ENCODE measurements around the gene CUL2.

DNA sequence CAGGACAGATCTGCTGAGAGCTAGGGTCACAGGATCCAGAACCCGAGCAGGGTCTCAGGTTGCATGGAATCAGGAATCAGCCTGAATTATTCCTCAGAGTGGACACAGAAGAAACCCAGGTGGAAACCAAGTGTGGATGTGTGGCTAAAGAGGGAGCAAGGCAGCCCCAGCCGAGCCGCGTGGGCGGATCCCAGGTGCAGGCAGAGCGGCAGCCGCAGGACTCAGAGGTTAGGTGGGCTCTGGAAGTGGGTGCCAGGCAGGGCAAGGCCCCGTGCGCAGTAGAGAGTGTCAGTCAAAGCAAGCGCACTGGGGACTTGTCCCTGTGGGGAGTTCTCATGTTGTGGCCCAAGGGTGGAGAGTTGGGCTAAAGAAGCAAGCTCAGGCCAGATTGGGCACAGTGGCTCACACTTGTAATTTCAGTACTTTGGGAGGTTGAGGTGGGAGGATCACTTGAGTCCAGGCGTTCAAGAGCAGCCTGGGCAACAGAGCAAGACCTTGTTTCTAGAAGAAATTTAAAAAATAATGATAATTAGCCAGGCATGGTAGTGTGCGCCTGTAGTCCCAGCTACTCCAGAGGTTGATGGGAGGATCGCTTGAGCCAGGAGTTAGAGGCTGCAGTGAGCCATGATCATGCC is 125.9 kb downstream of the CUL2 start:
- TF ChIP-seq, protein P1, sequence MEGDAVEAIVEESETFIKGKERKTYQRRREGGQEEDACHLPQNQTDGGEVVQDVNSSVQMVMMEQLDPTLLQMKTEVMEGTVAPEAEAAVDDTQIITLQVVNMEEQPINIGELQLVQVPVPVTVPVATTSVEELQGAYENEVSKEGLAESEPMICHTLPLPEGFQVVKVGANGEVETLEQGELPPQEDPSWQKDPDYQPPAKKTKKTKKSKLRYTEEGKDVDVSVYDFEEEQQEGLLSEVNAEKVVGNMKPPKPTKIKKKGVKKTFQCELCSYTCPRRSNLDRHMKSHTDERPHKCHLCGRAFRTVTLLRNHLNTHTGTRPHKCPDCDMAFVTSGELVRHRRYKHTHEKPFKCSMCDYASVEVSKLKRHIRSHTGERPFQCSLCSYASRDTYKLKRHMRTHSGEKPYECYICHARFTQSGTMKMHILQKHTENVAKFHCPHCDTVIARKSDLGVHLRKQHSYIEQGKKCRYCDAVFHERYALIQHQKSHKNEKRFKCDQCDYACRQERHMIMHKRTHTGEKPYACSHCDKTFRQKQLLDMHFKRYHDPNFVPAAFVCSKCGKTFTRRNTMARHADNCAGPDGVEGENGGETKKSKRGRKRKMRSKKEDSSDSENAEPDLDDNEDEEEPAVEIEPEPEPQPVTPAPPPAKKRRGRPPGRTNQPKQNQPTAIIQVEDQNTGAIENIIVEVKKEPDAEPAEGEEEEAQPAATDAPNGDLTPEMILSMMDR (IDR thresholded peaks at IDR 0.05; ENCODE audit: poor library complexity) = no peak
- no peak for TF ChIP-seq EZH2phosphoT487 (IDR thresholded peaks at IDR 0.05; ENCODE audit: low read depth, severe bottlenecking, unreplicated experiment)
- TF ChIP-seq EZH2 (IDR thresholded peaks at IDR 0.05; ENCODE audit: borderline replicate concordance) = no peak

Measured in hepatocyte (in vitro differentiated cells).